Measurements from ENCODE around the gene FSTL3. TPM values are rescaled to one million over a fixed set of nuclear protein-coding genes. Genes with fewer than 3 reads are reported as not detected.

FSTL3 gene
- total RNA-seq, 1 donor from 2014 or later: 2.4 TPM

GRCh38 chr19:651991-652390, 24.2 kb upstream of the FSTL3 start:
- Histone ChIP-seq H3K27ac (no peak overlapping the region), H4K20me1 (ENCODE audit: low read depth) (peaks cover 58% of the 10 kb centered on the region), H3K79me2 (ENCODE audit: low read depth) (peaks cover 55% of the 10 kb centered on the region), H3K4me3 (no peak overlapping the region), H3K9me3 (ENCODE audit: low read depth) (no peaks in the 10 kb centered on the region), H3K9ac (no peak overlapping the region), H3K36me3 (no peaks in the 10 kb centered on the region), H3K27me3 (no peaks in the 10 kb centered on the region), H3K4me1 (no peaks in the 10 kb centered on the region), H2AFZ (replicated peaks) (no peak overlapping the region), H3F3A (ENCODE audit: low read depth) (no peaks in the 10 kb centered on the region), H3K4me2 (no peak overlapping the region)
- DNase-seq (ENCODE audit: low spot score): no peak
- Mint-ChIP-seq H3K36me3 (peaks cover 2% of the 10 kb centered on the region), H3K4me1 (no peaks in the 10 kb centered on the region), H3K27me3 (ENCODE audit: insufficient read depth, low read depth) (no peaks in the 10 kb centered on the region), H3K9me3 (no peaks in the 10 kb centered on the region), H3K4me3 (no peak overlapping the region), H3K27ac (no peak overlapping the region)
- TF ChIP-seq CTCF (IDR thresholded peaks at IDR 0.05): no peak
- TF ChIP-seq EZH2phosphoT487 (IDR thresholded peaks at IDR 0.05): no peak
- no peak for TF ChIP-seq EZH2 (IDR thresholded peaks at IDR 0.05)

GRCh38 chr19:652467-653389, 23.5 kb upstream of the FSTL3 start:
- no peak overlapping the region for H3K9ac ChIP-seq
- no peaks in the 10 kb centered on the region for H3K4me1 ChIP-seq

DNA sequence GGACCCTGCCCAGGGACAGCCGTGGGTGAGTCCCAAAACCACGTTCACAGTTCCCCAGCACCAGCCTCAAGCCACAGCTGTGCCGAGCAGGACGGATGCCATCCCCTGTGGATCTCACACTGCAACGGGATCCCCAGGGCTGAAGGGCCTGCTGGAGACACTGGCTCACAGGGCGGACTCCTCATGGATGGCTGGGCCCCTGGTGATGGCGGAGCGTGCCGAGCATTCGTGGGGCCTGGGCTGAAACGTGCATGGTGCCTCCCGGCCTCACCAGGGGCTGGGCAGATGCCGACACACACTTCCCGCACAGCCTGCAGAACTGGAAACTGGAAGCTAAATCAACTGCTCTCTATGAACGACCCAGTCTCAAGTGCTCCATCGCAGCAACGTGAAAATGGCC, 22.8 kb upstream of the FSTL3 start:
- Histone ChIP-seq H4K20me1 (ENCODE audit: low read depth) (peaks cover 70% of the 10 kb centered on the region), H3K27me3 (no peaks in the 10 kb centered on the region), H3K9ac (no peak overlapping the region), H3K79me2 (ENCODE audit: low read depth) (peaks cover 69% of the 10 kb centered on the region), H3K36me3 (no peaks in the 10 kb centered on the region), H3K27ac (no peak overlapping the region), H3K4me1 (no peaks in the 10 kb centered on the region), H3K4me2 (no peak overlapping the region), H3K4me3 (no peak overlapping the region), H2AFZ (replicated peaks) (no peak overlapping the region), H3K9me3 (ENCODE audit: low read depth) (no peaks in the 10 kb centered on the region), H3F3A (ENCODE audit: low read depth) (no peaks in the 10 kb centered on the region)
- no peak for DNase-seq (ENCODE audit: low spot score)
- Mint-ChIP-seq H3K36me3 (peaks cover 2% of the 10 kb centered on the region), H3K27me3 (ENCODE audit: insufficient read depth, low read depth) (no peaks in the 10 kb centered on the region), H3K9me3 (no peaks in the 10 kb centered on the region), H3K27ac (peak overlapping the region; percentile 85), H3K4me3 (peak overlapping the region; percentile 57), H3K4me1 (no peaks in the 10 kb centered on the region)
- TF ChIP-seq CTCF (IDR thresholded peaks at IDR 0.05): no peak
- TF ChIP-seq EZH2 (IDR thresholded peaks at IDR 0.05): no peak
- no peak for TF ChIP-seq EZH2phosphoT487 (IDR thresholded peaks at IDR 0.05)

More at GRCh38 chr19:652467-653389, 23.5 kb upstream of the FSTL3 start:
- Histone ChIP-seq H3K36me3 (no peaks in the 10 kb centered on the region), H2AFZ (replicated peaks) (no peak overlapping the region), H3K27ac (no peak overlapping the region), H3K9me3 (ENCODE audit: low read depth) (no peaks in the 10 kb centered on the region), H3K4me3 (no peak overlapping the region), H4K20me1 (ENCODE audit: low read depth) (peaks cover 64% of the 10 kb centered on the region), H3K79me2 (ENCODE audit: low read depth) (peaks cover 62% of the 10 kb centered on the region), H3K27me3 (no peaks in the 10 kb centered on the region), H3F3A (ENCODE audit: low read depth) (no peaks in the 10 kb centered on the region), H3K4me2 (no peak overlapping the region)
- Mint-ChIP-seq H3K4me1 (no peaks in the 10 kb centered on the region), H3K4me3 (no peak overlapping the region), H3K27ac (no peak overlapping the region), H3K27me3 (ENCODE audit: insufficient read depth, low read depth) (no peaks in the 10 kb centered on the region), H3K36me3 (peaks cover 2% of the 10 kb centered on the region), H3K9me3 (no peaks in the 10 kb centered on the region)
- TF ChIP-seq EZH2 (IDR thresholded peaks at IDR 0.05): no peak
- DNase-seq (ENCODE audit: low spot score): no peak

DNA sequence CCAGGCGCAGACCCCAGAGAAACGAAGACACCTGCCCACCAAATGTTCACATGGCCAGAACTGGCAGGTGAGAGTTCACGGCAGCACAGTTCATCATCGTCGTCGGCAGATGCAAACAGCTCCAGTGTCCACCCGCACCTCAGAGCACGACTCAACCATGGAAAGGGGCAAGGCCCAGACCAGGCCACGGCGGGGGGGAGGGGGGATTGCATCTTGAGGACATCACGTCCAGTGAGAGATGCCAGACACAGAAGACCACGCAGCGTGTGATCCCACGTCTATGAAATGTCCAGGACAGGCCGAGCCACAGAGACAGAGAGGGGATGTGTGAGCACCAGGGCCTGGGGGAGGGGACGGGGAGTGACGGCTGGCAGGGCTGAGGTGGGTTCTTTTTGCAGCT, 20.5 kb upstream of the FSTL3 start:
- peak overlapping the region; percentile 4 for H3K9ac ChIP-seq
- no peaks in the 10 kb centered on the region for H3K27me3 ChIP-seq
- H3K9me3 ChIP-seq (ENCODE audit: low read depth): no peaks in the 10 kb centered on the region
- Mint-ChIP-seq H3K36me3 (peaks cover 2% of the 10 kb centered on the region), H3K27ac (no peak overlapping the region), H3K27me3 (ENCODE audit: insufficient read depth, low read depth) (no peaks in the 10 kb centered on the region), H3K4me3 (no peak overlapping the region), H3K9me3 (no peaks in the 10 kb centered on the region), H3K4me1 (peaks cover 8% of the 10 kb centered on the region)
- TF ChIP-seq EZH2phosphoT487 (IDR thresholded peaks at IDR 0.05) (no peak), CTCF (IDR thresholded peaks at IDR 0.05) (no peak), EZH2 (IDR thresholded peaks at IDR 0.05) (no peak)
- no peak overlapping the region for H3K27ac ChIP-seq
- peaks cover 92% of the 10 kb centered on the region for H3K79me2 ChIP-seq (ENCODE audit: low read depth)
- no peak overlapping the region for H2AFZ ChIP-seq (replicated peaks)
- no peaks in the 10 kb centered on the region for H3K36me3 ChIP-seq
- no peak for DNase-seq (ENCODE audit: low spot score)
- H4K20me1 ChIP-seq (ENCODE audit: low read depth): peaks cover 93% of the 10 kb centered on the region
- no peaks in the 10 kb centered on the region for H3K4me1 ChIP-seq
- H3K4me2 ChIP-seq: no peak overlapping the region
- H3K4me3 ChIP-seq: no peak overlapping the region
- H3F3A ChIP-seq (ENCODE audit: low read depth): no peaks in the 10 kb centered on the region
